IMR-90 (cell line): ENCODE measurements around the gene PARL. TPM values are rescaled to one million over a fixed set of nuclear protein-coding genes. Genes with fewer than 3 reads are reported as not detected.

ENCODE experiments used
- ATAC-seq: fragments of 200-7000 bp; cut with Tn5 transposase; 2 replicates; pipeline ENCODE4 v1.9.1; 2020; ENCODE audit warnings: low read depth, mild to moderate bottlenecking, moderate library complexity
- BruUV-seq: library from RNA; stranded (reverse); fragments of 400-500 nt; replicated peaks from 2 replicates; lab custom pipeline; 2021; lab: Mats Ljungman, UMichigan
- CTCF ChIA-PET: fragments of 300-600 bp; formaldehyde crosslinking; extraction: SDS; loops from one replicate; lab custom pipeline; 2021; ENCODE audit warnings: antibody characterized with exemption; lab: Yijun Ruan, JAX
- POLR2A ChIA-PET: fragments of 300-600 bp; sonication (Branson Sonifier 250); formaldehyde crosslinking; loops from one replicate; lab custom pipeline; 2022; ENCODE audit warnings: antibody characterized with exemption; ENCODE audit not compliant: unreplicated experiment; lab: Charles Lee
- DNase-seq: peaks from one replicate; pipeline ENCODE4 v3.0.0; 2013
- H2AFZ ChIP-seq: replicated peaks from 2 replicates; pipeline ENCODE3; 2013; ENCODE audit warnings: low read length, mild to moderate bottlenecking; ENCODE audit not compliant: poor library complexity
- H2AK5ac ChIP-seq: 2 replicates; pipeline ENCODE4 v1.6.1; 2013; ENCODE audit warnings: low read depth, low read length, inconsistent platforms
- H2AK9ac ChIP-seq: replicated peaks from 2 replicates; pipeline ENCODE3; 2013; ENCODE audit warnings: mild to moderate bottlenecking, low read depth, low read length, moderate library complexity; ENCODE audit not compliant: poor library complexity
- H2BK120ac ChIP-seq: 2 replicates; pipeline ENCODE4 v1.6.1; 2013; ENCODE audit warnings: low read depth, low read length, inconsistent platforms
- H2BK15ac ChIP-seq: 3 replicates; pipeline ENCODE4 v1.6.1; 2013; ENCODE audit warnings: low read depth, low read length, inconsistent platforms
- H2BK20ac ChIP-seq: 2 replicates; pipeline ENCODE4 v1.6.1; 2013; ENCODE audit warnings: low read depth, mild to moderate bottlenecking, inconsistent platforms, low read length, moderate library complexity
- H2BK5ac ChIP-seq: 2 replicates; pipeline ENCODE4 v1.6.1; 2013; ENCODE audit warnings: mild to moderate bottlenecking, low read depth, low read length, inconsistent platforms; ENCODE audit not compliant: poor library complexity, severe bottlenecking
- H3K14ac ChIP-seq: replicated peaks from 2 replicates; pipeline ENCODE4 v1.6.1; 2013; ENCODE audit warnings: low read depth, low read length, inconsistent platforms
- H3K18ac ChIP-seq: 2 replicates; pipeline ENCODE4 v1.6.1; 2013; ENCODE audit warnings: low read depth, low read length, control low read depth
- H3K23ac ChIP-seq: 2 replicates; pipeline ENCODE4 v1.6.1; 2013; ENCODE audit warnings: low read depth, low read length, inconsistent platforms
- H3K27ac ChIP-seq: 2 replicates; pipeline ENCODE4 v1.5.1; 2013; ENCODE audit warnings: mild to moderate bottlenecking, control low read depth, low read length; ENCODE audit not compliant: insufficient read depth
- H3K27me3 ChIP-seq: 2 replicates; pipeline ENCODE4 v1.6.1; 2013; ENCODE audit warnings: low read length; ENCODE audit not compliant: control insufficient read depth, insufficient read depth
- H3K36me3 ChIP-seq: 2 replicates; pipeline ENCODE4 v1.6.1; 2013; ENCODE audit warnings: low read length, mixed read lengths; ENCODE audit not compliant: control insufficient read depth, insufficient read depth
- H3K4ac ChIP-seq: 2 replicates; pipeline ENCODE4 v1.6.1; 2013; ENCODE audit warnings: low read depth, low read length, inconsistent platforms
- H3K4me1 ChIP-seq: 2 replicates; pipeline ENCODE4 v1.6.1; 2013; ENCODE audit warnings: low read length, mixed read lengths; ENCODE audit not compliant: control insufficient read depth, insufficient read depth
- H3K4me2 ChIP-seq: 2 replicates; pipeline ENCODE4 v1.6.1; 2013; ENCODE audit warnings: low read depth, mild to moderate bottlenecking, control low read depth, low read length, moderate library complexity
- H3K4me3 ChIP-seq: 2 replicates; pipeline ENCODE4 v1.5.1; 2013; ENCODE audit warnings: low read depth, mild to moderate bottlenecking, control low read depth, low read length, moderate library complexity; ENCODE audit not compliant: insufficient read depth
- H3K56ac ChIP-seq: 2 replicates; pipeline ENCODE4 v1.6.1; 2013; ENCODE audit warnings: low read length, inconsistent platforms; ENCODE audit not compliant: insufficient read depth; ENCODE audit errors: extremely low read depth
- H3K79me1 ChIP-seq, 2 experiments: 2 replicates each; pipeline ENCODE4 v1.6.1; 2013; ENCODE audit warnings: low read length in 2 of 2, inconsistent platforms in 1 of 2, low read depth in 1 of 2
- H3K9ac ChIP-seq: 2 replicates; pipeline ENCODE4 v1.6.1; 2013; ENCODE audit warnings: low read depth, low read length, control low read depth
- H3K9me1 ChIP-seq: 2 replicates; pipeline ENCODE4 v1.6.1; 2013; ENCODE audit warnings: low read length, inconsistent platforms; ENCODE audit not compliant: insufficient read depth
- H3K9me3 ChIP-seq: 2 replicates; pipeline ENCODE4 v1.6.1; 2013; ENCODE audit warnings: low read length; ENCODE audit not compliant: control insufficient read depth, insufficient read depth
- H4K20me1 ChIP-seq: 2 replicates; pipeline ENCODE4 v1.6.1; 2013; ENCODE audit warnings: low read length, inconsistent platforms; ENCODE audit not compliant: insufficient read depth
- H4K5ac ChIP-seq: 2 replicates; pipeline ENCODE4 v1.6.1; 2013; ENCODE audit warnings: mild to moderate bottlenecking, low read depth, low read length, control low read depth
- H4K8ac ChIP-seq, 2 experiments: 2 replicates each; pipeline ENCODE4 v1.6.1; 2013; ENCODE audit warnings: low read depth in 2 of 2, low read length in 2 of 2, control low read depth in 1 of 2, inconsistent platforms in 1 of 2
- H4K91ac ChIP-seq: 2 replicates; pipeline ENCODE4 v1.6.1; 2013; ENCODE audit warnings: low read depth, low read length, inconsistent platforms; ENCODE audit not compliant: insufficient read depth
- BHLHE40 ChIP-seq: fragments of 150-350 bp; IDR thresholded peaks from 2 replicates; pipeline ENCODE4 v1.6.1; 2016; ENCODE audit warnings: mild to moderate bottlenecking, low read depth, low read length
- CEBPB ChIP-seq: IDR thresholded peaks from 2 replicates; pipeline ENCODE4 v1.6.1; 2012; ENCODE audit warnings: low read depth, low read length, improper control_type of control experiment
- CHD1 ChIP-seq: IDR thresholded peaks from 2 replicates; pipeline ENCODE4 v1.6.1; 2012; ENCODE audit warnings: low read depth, low read length, improper control_type of control experiment
- FOS ChIP-seq: fragments of 150-350 bp; IDR thresholded peaks from 2 replicates; pipeline ENCODE4 v1.6.1; 2016; ENCODE audit warnings: low read depth, low read length
- MAFK ChIP-seq: IDR thresholded peaks from 2 replicates; pipeline ENCODE4 v1.6.1; 2012; ENCODE audit warnings: low read depth, low read length, improper control_type of control experiment
- MAZ ChIP-seq: IDR thresholded peaks from 2 replicates; pipeline ENCODE4 v1.6.1; 2012; ENCODE audit warnings: low read depth, mild to moderate bottlenecking, low read length, improper control_type of control experiment, moderate library complexity, borderline replicate concordance
- MXI1 ChIP-seq: IDR thresholded peaks from 2 replicates; pipeline ENCODE4 v1.6.1; 2012; ENCODE audit warnings: low read depth, mild to moderate bottlenecking, low read length, moderate library complexity, borderline replicate concordance
- NFE2L2 ChIP-seq: fragments of 150-350 bp; IDR thresholded peaks from 2 replicates; pipeline ENCODE4 v1.6.1; 2016; ENCODE audit warnings: low read depth, mild to moderate bottlenecking, low read length
- POLR2A ChIP-seq: IDR thresholded peaks from 2 replicates; pipeline ENCODE4 v1.6.1; 2012; ENCODE audit warnings: mild to moderate bottlenecking, low read depth, low read length
- RAD21 ChIP-seq: IDR thresholded peaks from 2 replicates; pipeline ENCODE4 v1.6.1; 2012; ENCODE audit warnings: low read length, improper control_type of control experiment
- RCOR1 ChIP-seq: IDR thresholded peaks from 2 replicates; pipeline ENCODE4 v1.6.1; 2012; ENCODE audit warnings: mild to moderate bottlenecking, low read length, improper control_type of control experiment; ENCODE audit not compliant: insufficient replicate concordance
- RFX5 ChIP-seq: IDR thresholded peaks from 2 replicates; pipeline ENCODE4 v1.8.0; 2012; ENCODE audit warnings: low read depth, mild to moderate bottlenecking, low read length, moderate library complexity
- SMC3 ChIP-seq: fragments of 150-350 bp; IDR thresholded peaks from 2 replicates; pipeline ENCODE4 v1.6.1; 2016; ENCODE audit warnings: low read depth, mild to moderate bottlenecking, antibody characterized with exemption, low read length, moderate library complexity
- WGBS, 2 experiments: methylation state at CpG; one replicate each; pipeline versions ENCODE4 v1.1.5 to v1.1.7; 2013; ENCODE audit warnings: missing lambda C conversion rate in 2 of 2; ENCODE audit not compliant: insufficient read length in 1 of 2; ENCODE audit errors: extremely low coverage in 2 of 2; 5-methylcytosine and 5-hydroxymethylcytosine counted together
- dilution Hi-C: fragments of 300-500 bp; cut with HindIII; formaldehyde crosslinking; loops from one replicate; pipeline ENCODE4 v1.14.3; 2018; ENCODE audit warnings: low sequenced_read_pairs; ENCODE audit not compliant: unreplicated experiment
- in situ Hi-C: fragments of 300-500 bp; cut with MboI; formaldehyde crosslinking; loops from 3 replicates; pipeline ENCODE4 v1.14.3; 2019; ENCODE audit warnings: low sequenced_read_pairs, inconsistent platforms, mixed read lengths
- intact Hi-C: fragments of 100-400 bp; cut with micrococcal nuclease; formaldehyde crosslinking; loops from 2 replicates; pipeline ENCODE4 v1.10.0; 2022
- polyA plus RNA-seq, 3 experiments: library from polyadenylated mRNA; depleted of rRNA; stranded (reverse); fragments of >200 nt; gene quantifications; 2 replicates each; pipeline ENCODE4 v1.2.3, GENCODE V29; 2012; ENCODE audit warnings: low replicate concordance in 1 of 3
- total RNA-seq: library from RNA; depleted of rRNA; stranded (reverse); fragments of >200 nt; gene quantifications from 2 replicates; pipeline ENCODE4 v1.2.3, GENCODE V29; 2012
- TF ChIP-seq, protein P1 (sequence below): fragments of 150-350 bp; IDR thresholded peaks from 2 replicates; pipeline ENCODE4 v1.6.1; 2017; ENCODE audit warnings: mild to moderate bottlenecking, antibody characterized with exemption, low read length, low read depth
- TF ChIP-seq, protein P2 (sequence below): fragments of 150-350 bp; IDR thresholded peaks from 2 replicates; pipeline ENCODE4 v1.6.1; 2016; ENCODE audit warnings: low read depth, mild to moderate bottlenecking, low read length, moderate library complexity, borderline replicate concordance
- TF ChIP-seq, protein P3 (sequence below): conservative IDR thresholded peaks from 2 replicates; pipeline ENCODE4 v1.5.1; 2012; ENCODE audit warnings: mild to moderate bottlenecking, low read depth, low read length, improper control_type of control experiment

Gene PARL
- total and polyA plus RNA-seq, 2 of the 4 experiments (the other 2 are of a cell fraction): 35.5 to 42.6 TPM

DNA sequence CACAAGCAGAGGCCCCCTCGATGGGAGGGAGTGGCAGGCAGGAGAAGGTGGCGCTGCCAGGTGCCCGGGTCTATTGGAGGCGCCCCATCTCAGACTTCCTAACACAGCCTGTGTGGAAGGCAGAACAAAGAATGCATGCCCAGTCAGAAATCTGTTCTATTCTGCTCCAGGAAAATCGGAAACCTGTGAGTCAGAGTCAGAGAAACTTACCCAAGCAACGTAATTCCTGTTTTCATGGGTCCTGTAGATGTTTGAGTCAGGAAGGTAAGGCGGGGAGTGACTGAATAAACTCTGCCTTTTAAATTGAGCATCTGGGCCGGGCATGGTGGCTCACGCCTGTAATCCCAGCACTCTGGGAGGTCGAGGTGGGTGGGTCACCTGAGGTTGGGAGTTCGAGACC, 73.0 kb downstream of the PARL start:
- Histone ChIP-seq H3K18ac (no peak overlapping the region), H2BK15ac (no peak overlapping the region), H2AK9ac (no peak overlapping the region), H3K36me3 (peaks cover 50% of the 10 kb centered on the region), H4K5ac (no peak overlapping the region), H3K4me1 (peaks cover 2% of the 10 kb centered on the region), H2BK5ac (no peak overlapping the region), H4K91ac (no peak overlapping the region), H3K79me1 (peaks cover 0 to 8% of the 10 kb centered on the region in 2 experiments; a peak in 1 of 4 replicates), H3K9ac (no peak overlapping the region), H4K20me1 (peaks cover 6% of the 10 kb centered on the region; the same call in 1 of the 2 replicates), H3K9me1 (no peaks in the 10 kb centered on the region; the same call in 1 of the 2 replicates), H3K4ac (no peak overlapping the region), H3K4me2 (no peak overlapping the region), H2AK5ac (no peak overlapping the region), H2BK120ac (no peak overlapping the region), H3K9me3 (no peaks in the 10 kb centered on the region), H3K27ac (no peak overlapping the region), H2BK20ac (no peak overlapping the region), H3K27me3 (no peaks in the 10 kb centered on the region), H3K4me3 (no peak overlapping the region), H3K56ac (no peak overlapping the region), H3K14ac (no peak overlapping the region), H4K8ac (no peak overlapping the region), H3K23ac (no peak overlapping the region), H2AFZ (no peak overlapping the region)
- intact Hi-C loops: no loop called here
- no TSS peak for BruUV-seq
- in situ Hi-C loops: no loop called here
- WGBS, 2 experiments: 96% methylated on average over 5 of the region's 11 CpGs; no CpG with 5 or more reads in 1 of the 2 experiments
- POLR2A ChIA-PET: no interaction called here
- DNase-seq (no peak), ATAC-seq (no peak)
- TF ChIP-seq, protein P1, sequence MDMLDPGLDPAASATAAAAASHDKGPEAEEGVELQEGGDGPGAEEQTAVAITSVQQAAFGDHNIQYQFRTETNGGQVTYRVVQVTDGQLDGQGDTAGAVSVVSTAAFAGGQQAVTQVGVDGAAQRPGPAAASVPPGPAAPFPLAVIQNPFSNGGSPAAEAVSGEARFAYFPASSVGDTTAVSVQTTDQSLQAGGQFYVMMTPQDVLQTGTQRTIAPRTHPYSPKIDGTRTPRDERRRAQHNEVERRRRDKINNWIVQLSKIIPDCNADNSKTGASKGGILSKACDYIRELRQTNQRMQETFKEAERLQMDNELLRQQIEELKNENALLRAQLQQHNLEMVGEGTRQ: no peak
- TF ChIP-seq FOS (no peak), SMC3 (no peak), RAD21 (no peak), RFX5 (no peak), MAFK (no peak), BHLHE40 (no peak), MXI1 (no peak), POLR2A (no peak), NFE2L2 (no peak), MAZ (no peak), CHD1 (no peak), CEBPB (no peak), RCOR1 (no peak)
- TF ChIP-seq, protein P2, sequence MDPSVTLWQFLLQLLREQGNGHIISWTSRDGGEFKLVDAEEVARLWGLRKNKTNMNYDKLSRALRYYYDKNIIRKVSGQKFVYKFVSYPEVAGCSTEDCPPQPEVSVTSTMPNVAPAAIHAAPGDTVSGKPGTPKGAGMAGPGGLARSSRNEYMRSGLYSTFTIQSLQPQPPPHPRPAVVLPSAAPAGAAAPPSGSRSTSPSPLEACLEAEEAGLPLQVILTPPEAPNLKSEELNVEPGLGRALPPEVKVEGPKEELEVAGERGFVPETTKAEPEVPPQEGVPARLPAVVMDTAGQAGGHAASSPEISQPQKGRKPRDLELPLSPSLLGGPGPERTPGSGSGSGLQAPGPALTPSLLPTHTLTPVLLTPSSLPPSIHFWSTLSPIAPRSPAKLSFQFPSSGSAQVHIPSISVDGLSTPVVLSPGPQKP: no peak
- TF ChIP-seq, protein P3, sequence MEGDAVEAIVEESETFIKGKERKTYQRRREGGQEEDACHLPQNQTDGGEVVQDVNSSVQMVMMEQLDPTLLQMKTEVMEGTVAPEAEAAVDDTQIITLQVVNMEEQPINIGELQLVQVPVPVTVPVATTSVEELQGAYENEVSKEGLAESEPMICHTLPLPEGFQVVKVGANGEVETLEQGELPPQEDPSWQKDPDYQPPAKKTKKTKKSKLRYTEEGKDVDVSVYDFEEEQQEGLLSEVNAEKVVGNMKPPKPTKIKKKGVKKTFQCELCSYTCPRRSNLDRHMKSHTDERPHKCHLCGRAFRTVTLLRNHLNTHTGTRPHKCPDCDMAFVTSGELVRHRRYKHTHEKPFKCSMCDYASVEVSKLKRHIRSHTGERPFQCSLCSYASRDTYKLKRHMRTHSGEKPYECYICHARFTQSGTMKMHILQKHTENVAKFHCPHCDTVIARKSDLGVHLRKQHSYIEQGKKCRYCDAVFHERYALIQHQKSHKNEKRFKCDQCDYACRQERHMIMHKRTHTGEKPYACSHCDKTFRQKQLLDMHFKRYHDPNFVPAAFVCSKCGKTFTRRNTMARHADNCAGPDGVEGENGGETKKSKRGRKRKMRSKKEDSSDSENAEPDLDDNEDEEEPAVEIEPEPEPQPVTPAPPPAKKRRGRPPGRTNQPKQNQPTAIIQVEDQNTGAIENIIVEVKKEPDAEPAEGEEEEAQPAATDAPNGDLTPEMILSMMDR: no peak
- CTCF ChIA-PET: no interaction called here
- dilution Hi-C loops: no loop called here
